Measurements from ENCODE around the gene MCM9. TPM values are rescaled to one million over a fixed set of nuclear protein-coding genes. Genes with fewer than 3 reads are reported as not detected.

Gene MCM9
- total RNA-seq, 3 donors from 2014 or later (not counting 1 experiment from before 2014, with no cell fraction given), result 45.2 to 53.4 (median 52.5) TPM

DNA sequence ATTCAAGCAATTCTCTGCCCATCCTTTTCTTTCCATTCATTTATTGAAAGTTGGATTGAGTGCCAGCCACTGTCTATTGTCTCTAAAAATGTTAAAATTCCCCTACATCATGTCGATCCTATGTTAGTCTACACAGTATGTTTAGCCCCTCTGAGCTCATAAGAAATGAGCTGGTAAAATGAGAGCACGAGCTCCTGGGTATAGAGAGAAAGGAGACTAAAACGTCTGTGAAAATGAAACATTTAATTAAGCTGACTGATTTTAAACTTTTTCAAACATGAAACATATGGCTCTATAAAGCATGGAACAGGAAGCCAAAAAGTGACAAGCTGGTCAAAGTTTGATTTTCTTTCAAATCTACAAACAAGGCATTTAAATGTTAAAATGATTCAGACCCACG, 145.0 kb downstream of the MCM9 start:
- no peaks in the 10 kb centered on the region for H3K9me3 Mint-ChIP-seq
- no peaks in the 10 kb centered on the region for H3K36me3 Mint-ChIP-seq
- no peak overlapping the region for H3K4me3 Mint-ChIP-seq

DNA sequence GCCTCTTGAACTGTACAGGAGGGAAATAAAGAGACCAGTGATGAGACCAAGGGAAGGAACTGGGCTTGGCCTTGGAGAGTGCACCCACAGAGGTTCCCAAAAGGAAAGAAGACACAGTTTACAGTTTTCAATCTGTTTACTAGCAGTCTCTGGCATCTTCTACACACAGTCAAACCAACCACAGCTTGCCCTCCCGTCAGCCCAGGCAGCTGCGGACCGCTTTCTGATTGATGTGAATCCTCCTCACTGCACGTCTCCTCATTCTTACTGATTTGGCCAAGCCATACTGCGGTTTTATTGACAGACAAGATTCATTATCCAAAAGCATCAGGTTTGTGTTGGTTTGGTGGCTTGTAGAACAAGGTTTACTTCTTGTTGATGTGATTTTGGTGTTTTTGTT, 145.5 kb downstream of the MCM9 start:
- Histone ChIP-seq H3K36me3 (ENCODE audit: control insufficient read depth, insufficient read depth, low read length) (no peaks in the 10 kb centered on the region), H3K4me3 (ENCODE audit: low read length) (no peak overlapping the region), H3K27ac (ENCODE audit: low read length) (no peak overlapping the region), H3K27me3 (ENCODE audit: control insufficient read depth, insufficient read depth, low read length) (no peaks in the 10 kb centered on the region), H3K4me1 (ENCODE audit: control insufficient read depth, insufficient read depth, low read length) (peaks cover 8% of the 10 kb centered on the region), H3K9me3 (ENCODE audit: control insufficient read depth, insufficient read depth, low read length) (no peaks in the 10 kb centered on the region)
- H3K27me3 Mint-ChIP-seq (ENCODE audit: low read depth in 2 of 2), result no peaks in the 10 kb centered on the region
- H3K4me3 Mint-ChIP-seq, result no peak overlapping the region
- intact Hi-C loops (cut with micrococcal nuclease), result no loop called here
- WGBS (ENCODE audit: insufficient coverage), result 99% methylated on average over 5 of the region's 5 CpGs
- ATAC-seq (no peak), DNase-seq (no peak)
- TF ChIP-seq, protein P1, sequence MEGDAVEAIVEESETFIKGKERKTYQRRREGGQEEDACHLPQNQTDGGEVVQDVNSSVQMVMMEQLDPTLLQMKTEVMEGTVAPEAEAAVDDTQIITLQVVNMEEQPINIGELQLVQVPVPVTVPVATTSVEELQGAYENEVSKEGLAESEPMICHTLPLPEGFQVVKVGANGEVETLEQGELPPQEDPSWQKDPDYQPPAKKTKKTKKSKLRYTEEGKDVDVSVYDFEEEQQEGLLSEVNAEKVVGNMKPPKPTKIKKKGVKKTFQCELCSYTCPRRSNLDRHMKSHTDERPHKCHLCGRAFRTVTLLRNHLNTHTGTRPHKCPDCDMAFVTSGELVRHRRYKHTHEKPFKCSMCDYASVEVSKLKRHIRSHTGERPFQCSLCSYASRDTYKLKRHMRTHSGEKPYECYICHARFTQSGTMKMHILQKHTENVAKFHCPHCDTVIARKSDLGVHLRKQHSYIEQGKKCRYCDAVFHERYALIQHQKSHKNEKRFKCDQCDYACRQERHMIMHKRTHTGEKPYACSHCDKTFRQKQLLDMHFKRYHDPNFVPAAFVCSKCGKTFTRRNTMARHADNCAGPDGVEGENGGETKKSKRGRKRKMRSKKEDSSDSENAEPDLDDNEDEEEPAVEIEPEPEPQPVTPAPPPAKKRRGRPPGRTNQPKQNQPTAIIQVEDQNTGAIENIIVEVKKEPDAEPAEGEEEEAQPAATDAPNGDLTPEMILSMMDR (IDR thresholded peaks at IDR 0.05), result no peak
- no peaks in the 10 kb centered on the region for H3K9me3 Mint-ChIP-seq
- peak overlapping the region in 1 of 2 donors; percentile 2 for H3K27ac Mint-ChIP-seq
- no peaks in the 10 kb centered on the region for H3K36me3 Mint-ChIP-seq
- H3K4me1 Mint-ChIP-seq, result peaks cover 7 to 25% of the 10 kb centered on the region in 2 donors

More for the DNA sequence above, 145.0 kb downstream of the MCM9 start:
- Mint-ChIP-seq H3K27me3 (ENCODE audit: low read depth in 2 of 2) (no peaks in the 10 kb centered on the region), H3K27ac (no peak overlapping the region), H3K4me1 (peaks cover 7 to 25% of the 10 kb centered on the region in 2 donors)
- 78% methylated on average over 3 of the region's 4 CpGs for WGBS (ENCODE audit: insufficient coverage)
- no peak for ATAC-seq
- no peaks in the 10 kb centered on the region for H3K9me3 ChIP-seq (ENCODE audit: control insufficient read depth, insufficient read depth, low read length)
- TF ChIP-seq, protein P1 (IDR thresholded peaks at IDR 0.05), result no peak
- H3K27me3 ChIP-seq (ENCODE audit: control insufficient read depth, insufficient read depth, low read length), result no peaks in the 10 kb centered on the region
- intact Hi-C loops (cut with micrococcal nuclease), result no loop called here
- H3K4me1 ChIP-seq (ENCODE audit: control insufficient read depth, insufficient read depth, low read length), result peaks cover 8% of the 10 kb centered on the region
- no peak overlapping the region for H3K4me3 ChIP-seq (ENCODE audit: low read length)
- H3K27ac ChIP-seq (ENCODE audit: low read length), result no peak overlapping the region
- H3K36me3 ChIP-seq (ENCODE audit: control insufficient read depth, insufficient read depth, low read length), result no peaks in the 10 kb centered on the region
- no peak for DNase-seq

DNA sequence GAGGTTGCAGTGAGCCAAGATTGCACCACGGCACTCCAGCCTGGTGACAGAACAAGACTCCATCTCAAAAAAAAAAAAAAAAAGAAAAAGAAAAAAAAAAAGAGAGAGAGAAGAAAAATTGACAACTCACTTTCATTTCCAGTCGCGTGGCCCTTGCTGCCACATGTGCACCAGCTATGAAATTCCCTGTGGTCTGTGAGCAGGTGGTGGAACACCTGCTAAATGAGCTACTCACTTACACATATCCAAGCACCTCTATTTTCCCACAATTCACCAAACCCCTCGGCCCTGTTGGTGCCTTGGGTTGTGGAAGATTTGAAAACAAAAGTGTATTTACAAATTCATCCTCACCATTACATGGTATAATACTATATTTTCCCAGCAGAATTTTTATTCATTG, 146.3 kb downstream of the MCM9 start:
- no CpG with 5 or more reads among the region's 4 CpGs for WGBS (ENCODE audit: insufficient coverage)
- no peaks in the 10 kb centered on the region for H3K9me3 Mint-ChIP-seq
- peaks cover 8% of the 10 kb centered on the region for H3K4me1 ChIP-seq (ENCODE audit: control insufficient read depth, insufficient read depth, low read length)
- H3K36me3 ChIP-seq (ENCODE audit: control insufficient read depth, insufficient read depth, low read length), result no peaks in the 10 kb centered on the region
- no peak overlapping the region for H3K4me3 ChIP-seq (ENCODE audit: low read length)
- H3K36me3 Mint-ChIP-seq, result no peaks in the 10 kb centered on the region
- no peak overlapping the region for H3K27ac ChIP-seq (ENCODE audit: low read length)
- no peaks in the 10 kb centered on the region for H3K27me3 ChIP-seq (ENCODE audit: control insufficient read depth, insufficient read depth, low read length)
- H3K4me3 Mint-ChIP-seq, result no peak overlapping the region
- DNase-seq (no peak), ATAC-seq (no peak)
- no peaks in the 10 kb centered on the region for H3K27me3 Mint-ChIP-seq (ENCODE audit: low read depth in 2 of 2)
- intact Hi-C loops (cut with micrococcal nuclease), result no loop called here
- peak overlapping the region in 1 of 2 donors; percentile 29 for H3K27ac Mint-ChIP-seq
- H3K4me1 Mint-ChIP-seq, result peaks cover 7 to 25% of the 10 kb centered on the region in 2 donors
- TF ChIP-seq, protein P1 (IDR thresholded peaks at IDR 0.05), result no peak
- no peaks in the 10 kb centered on the region for H3K9me3 ChIP-seq (ENCODE audit: control insufficient read depth, insufficient read depth, low read length)

All from natural killer cell (primary cell).